ENCODE measurements around the gene HOXB6. TPM values are rescaled to one million over a fixed set of nuclear protein-coding genes. Genes with fewer than 3 reads are reported as not detected.

HOXB6 gene
- total RNA-seq, 1 donor from 2014 or later = 0.40 TPM

- DNase-seq (ENCODE audit: low read depth in 2 of 2) = peak; percentile 50 to 82
Measured at GRCh38 chr17:48555258-48556228, 49.2 kb downstream of the HOXB6 start.

DNA sequence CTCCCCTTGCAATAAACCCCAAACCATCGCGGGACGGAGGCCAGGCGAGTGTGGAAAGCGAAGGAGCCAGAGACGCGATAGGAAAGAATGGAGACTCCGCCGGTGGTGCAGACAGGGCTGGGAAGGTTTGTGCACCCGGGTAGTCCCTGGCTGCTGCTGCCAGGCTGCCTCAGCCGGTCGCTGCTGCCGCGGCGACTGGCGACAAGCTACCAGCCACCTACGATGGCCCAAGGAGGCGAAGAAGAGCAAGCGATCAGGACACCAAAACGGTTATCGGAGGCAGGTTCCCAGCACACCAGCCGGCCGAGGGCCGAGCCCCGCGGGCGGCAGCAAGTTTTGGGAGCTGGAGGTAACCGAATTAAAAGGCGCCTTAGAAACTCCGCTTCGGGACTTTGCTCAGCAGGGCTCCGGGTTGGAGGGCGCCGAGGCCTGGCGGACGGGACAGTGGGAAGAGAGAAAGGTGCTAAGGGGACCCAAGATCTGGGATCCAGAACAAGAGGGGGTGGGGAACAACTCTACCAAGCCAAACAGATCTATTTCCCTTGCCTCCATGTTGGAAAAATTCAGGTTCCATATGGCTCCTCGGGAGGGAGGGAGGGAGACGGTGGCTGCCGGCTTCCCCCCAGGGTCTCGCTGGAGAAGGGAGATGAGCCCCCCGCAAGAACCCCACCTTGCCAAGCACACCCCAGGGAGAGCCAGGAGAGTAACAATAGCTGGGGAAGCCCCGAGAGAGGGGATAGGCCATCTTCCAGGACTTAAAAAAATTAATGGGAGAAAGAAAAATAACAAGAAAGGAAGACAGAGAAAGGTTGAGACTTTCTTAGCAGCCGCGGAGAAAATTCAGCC, 50.2 kb downstream of the HOXB6 start:
- DNase-seq (ENCODE audit: low read depth in 2 of 2) = no peak

GRCh38 chr17:48553826-48554225, 51.0 kb downstream of the HOXB6 start:
- no peak for DNase-seq (ENCODE audit: low read depth in 2 of 2)

DNA sequence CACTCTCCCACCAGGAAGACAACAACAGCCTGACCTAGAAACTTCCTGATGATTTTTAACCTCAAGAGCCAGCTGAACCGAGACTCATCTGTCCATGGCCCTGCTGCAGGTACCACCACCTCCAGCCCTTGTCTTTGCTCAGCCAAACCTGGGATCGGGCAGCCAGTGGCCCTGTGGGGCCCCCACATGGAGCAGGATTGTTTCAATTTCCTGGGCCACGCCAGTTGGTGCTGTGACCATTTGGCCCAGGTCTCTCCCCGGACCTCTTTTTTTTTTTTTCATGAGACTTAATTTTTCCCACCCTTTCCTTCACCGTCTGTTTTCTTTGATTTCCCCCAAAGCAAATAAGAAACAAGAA, 51.6 kb downstream of the HOXB6 start:
- DNase-seq (ENCODE audit: low read depth in 2 of 2) = no peak

GRCh38 chr17:48552466-48553189, 52.2 kb downstream of the HOXB6 start:
- DNase-seq (ENCODE audit: low read depth in 2 of 2) = no peak

- DNase-seq (ENCODE audit: low read depth in 2 of 2) = no peak
Measured at GRCh38 chr17:48551596-48552465, 53.0 kb downstream of the HOXB6 start.

DNA sequence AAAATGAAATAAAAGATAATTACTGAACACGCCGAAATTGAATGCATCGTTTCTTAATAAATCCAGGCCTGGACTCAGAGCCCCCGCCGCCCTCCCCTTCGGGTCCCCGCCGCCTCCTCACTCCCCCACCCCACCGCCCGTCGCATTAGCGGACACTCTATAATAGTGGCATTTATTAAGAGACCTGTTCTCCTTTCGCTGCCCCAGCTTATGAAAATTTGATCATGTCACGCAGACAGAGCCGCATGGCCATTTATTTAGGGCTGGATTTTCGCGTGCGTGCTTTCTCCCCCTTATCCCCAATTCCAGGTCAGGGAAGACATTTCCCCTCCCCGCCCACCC, 53.6 kb downstream of the HOXB6 start:
- DNase-seq (ENCODE audit: low read depth in 2 of 2) = no peak

DNA sequence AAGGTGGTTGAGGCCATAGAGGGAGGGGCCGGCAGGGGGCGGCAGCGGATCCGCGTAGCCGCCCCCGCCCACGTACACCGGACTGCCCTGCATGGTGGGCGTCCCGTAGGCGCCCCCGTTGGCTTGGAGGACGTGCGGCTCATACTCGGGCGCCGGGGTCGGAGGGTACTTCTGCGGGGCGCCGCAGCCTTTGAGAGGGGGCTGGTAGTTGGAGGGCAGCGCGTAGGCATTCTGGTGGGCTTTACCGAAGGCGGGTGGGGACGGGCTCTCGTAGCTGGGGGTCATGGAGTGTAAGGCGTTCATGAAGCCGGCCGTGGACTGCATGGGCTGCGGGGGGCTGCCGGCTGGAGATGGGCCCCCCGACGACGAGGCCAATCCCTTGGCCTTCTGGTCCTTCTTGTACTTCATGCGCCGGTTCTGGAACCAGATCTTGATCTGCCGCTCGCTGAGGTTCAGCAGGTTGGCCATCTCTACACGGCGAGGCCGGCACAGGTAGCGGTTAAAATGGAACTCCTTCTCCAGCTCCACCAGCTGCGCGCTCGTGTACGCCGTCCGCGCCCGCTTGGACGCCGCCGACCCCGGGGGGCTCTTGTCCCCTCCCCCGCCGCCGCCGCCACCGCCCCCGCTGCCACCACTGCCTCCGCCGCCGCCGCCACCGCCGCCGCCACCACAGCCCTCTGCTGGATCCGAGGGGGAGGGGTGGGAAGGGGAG, 54.1 kb downstream of the HOXB6 start:
- no peak for DNase-seq (ENCODE audit: low read depth in 2 of 2)

DNA sequence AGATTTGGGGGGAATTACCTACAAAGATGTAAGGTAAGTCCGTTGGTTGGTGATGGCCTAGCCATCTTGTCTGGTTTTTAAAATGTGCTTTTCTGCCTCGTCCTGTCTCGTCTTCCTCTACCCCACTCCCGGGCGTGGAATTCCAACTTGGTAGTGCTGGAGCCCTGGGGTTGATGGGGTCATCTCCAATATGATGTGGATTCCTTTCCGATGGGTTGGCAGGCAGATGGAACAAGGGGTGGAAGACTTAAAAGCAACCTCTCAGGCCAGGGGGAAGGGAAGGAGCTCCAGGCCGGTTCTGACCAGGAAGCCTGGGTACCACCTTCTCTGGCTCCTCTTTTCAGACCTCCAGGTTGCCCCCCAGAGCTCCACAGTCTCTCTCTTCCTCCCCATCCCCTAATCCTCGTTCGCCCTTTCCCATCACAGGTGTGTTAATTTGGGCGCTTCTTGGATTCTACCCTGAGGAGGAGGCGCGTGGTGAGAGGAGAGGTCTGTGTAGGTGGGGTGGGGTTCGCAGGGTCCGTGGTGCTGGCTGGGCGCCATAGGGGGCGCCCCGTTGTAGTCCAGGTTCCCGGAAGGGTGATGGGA, 54.8 kb downstream of the HOXB6 start:
- no peak for DNase-seq (ENCODE audit: low read depth in 2 of 2)

- no peak for DNase-seq (ENCODE audit: low read depth in 2 of 2)
Measured at GRCh38 chr17:48549281-48549630, 55.5 kb downstream of the HOXB6 start.

GRCh38 chr17:48548523-48549280, 56.1 kb downstream of the HOXB6 start:
- DNase-seq (ENCODE audit: low read depth in 2 of 2) = no peak

GRCh38 chr17:48547808-48548522, 56.8 kb downstream of the HOXB6 start:
- peak in 1 of 2 donors; percentile 35 for DNase-seq (ENCODE audit: low read depth in 2 of 2)

GRCh38 chr17:48546924-48547807, 57.6 kb downstream of the HOXB6 start:
- DNase-seq (ENCODE audit: low read depth in 2 of 2) = no peak

DNA sequence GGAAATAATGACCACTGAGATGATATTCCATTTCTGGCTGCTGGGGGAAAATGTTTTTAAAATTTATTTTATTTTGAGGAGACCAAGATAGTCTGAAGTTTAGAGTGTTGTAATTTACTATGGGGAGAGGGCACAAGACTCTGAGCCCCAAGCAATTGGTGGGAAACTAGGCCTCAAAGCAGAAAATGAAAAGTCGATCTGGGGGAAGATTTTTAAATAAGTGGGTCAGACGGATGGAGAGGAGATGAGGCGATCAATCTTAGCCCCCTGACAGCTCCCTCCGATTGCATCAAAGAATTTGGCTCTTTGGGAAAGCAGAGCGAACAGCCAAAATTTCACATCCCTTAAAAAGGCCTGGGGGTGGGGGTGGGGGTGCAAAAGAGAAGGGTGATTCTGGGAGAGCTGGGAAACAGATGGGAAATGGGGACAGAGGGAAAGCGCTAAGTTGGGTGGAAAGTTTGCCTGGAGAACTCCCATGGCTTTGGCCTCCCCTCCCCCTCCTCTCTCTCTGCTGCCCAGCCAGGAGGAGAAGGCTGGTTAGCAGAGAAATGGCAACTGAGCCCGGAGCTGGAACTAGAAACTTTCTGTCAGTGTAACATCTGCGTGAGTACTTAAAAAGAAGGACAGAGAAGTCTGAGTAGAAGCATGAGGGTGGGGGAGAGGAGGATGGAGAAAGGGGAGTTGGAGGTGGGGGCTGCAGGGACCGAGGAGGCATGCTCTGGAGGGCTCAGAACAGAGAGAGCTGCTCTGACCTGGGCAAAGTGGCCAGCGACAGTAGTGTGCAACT, 58.5 kb downstream of the HOXB6 start:
- no peak for DNase-seq (ENCODE audit: low read depth in 2 of 2)
